Small intestine (tissue), 7 donors: Measurements from ENCODE around the gene ARHGEF3. TPM values are rescaled to one million over a fixed set of nuclear protein-coding genes. Genes with fewer than 3 reads are reported as not detected.

ENCODE experiments used
- DNase-seq, 2 donors: peaks; one replicate each; pipeline versions ENCODE4 v3.0.0 to v3.0.0-alpha.2; 2013
- FAIRE-seq: peaks from 2 replicates; lab custom pipeline; 2012; peaks lifted over from hg19 to GRCh38; lab: Jason Lieb, UNC
- H3K27ac ChIP-seq, 3 donors: one replicate each; pipeline ENCODE4 v1.5.1; 2013; ENCODE audit warnings: low read length in 2 of 3, mild to moderate bottlenecking in 2 of 3, control low read depth in 1 of 3, inconsistent platforms in 1 of 3, low read depth in 1 of 3, moderate library complexity in 1 of 3
- H3K27me3 ChIP-seq, 3 donors: one replicate each; pipeline ENCODE4 v1.6.1; 2013; ENCODE audit warnings: low read length in 3 of 3, inconsistent platforms in 1 of 3; ENCODE audit not compliant: control insufficient read depth in 3 of 3, insufficient read depth in 3 of 3
- H3K36me3 ChIP-seq, 3 donors: one replicate each; pipeline ENCODE4 v1.6.1; 2013; ENCODE audit warnings: low read length in 3 of 3, inconsistent platforms in 1 of 3, low read depth in 1 of 3, mild to moderate bottlenecking in 1 of 3, moderate library complexity in 1 of 3; ENCODE audit not compliant: control insufficient read depth in 3 of 3, insufficient read depth in 2 of 3
- H3K4me1 ChIP-seq, 3 donors: one replicate each; pipeline ENCODE4 v1.6.1; 2013; ENCODE audit warnings: low read length in 2 of 3, inconsistent platforms in 1 of 3, low read depth in 1 of 3, mild to moderate bottlenecking in 1 of 3, moderate library complexity in 1 of 3; ENCODE audit not compliant: control insufficient read depth in 3 of 3, insufficient read depth in 2 of 3
- H3K4me3 ChIP-seq, 3 donors: one replicate each; pipeline ENCODE4 v1.5.1; 2013; ENCODE audit warnings: low read length in 3 of 3, control low read depth in 1 of 3, inconsistent platforms in 1 of 3, low read depth in 1 of 3, mild to moderate bottlenecking in 1 of 3, moderate library complexity in 1 of 3
- H3K9me3 ChIP-seq, 2 donors: one replicate each; pipeline ENCODE4 v1.6.1; 2013; ENCODE audit warnings: low read depth in 1 of 2, low read length in 1 of 2; ENCODE audit not compliant: control insufficient read depth in 2 of 2, insufficient read depth in 1 of 2
- WGBS, 3 donors: extraction: QIAGEN DNeasy Blood & Tissue Kit; methylation state at CpG; one replicate each; pipeline ENCODE4 v1.1.7; 2013; 5-methylcytosine and 5-hydroxymethylcytosine counted together
- polyA plus RNA-seq, 4 donors: library from polyadenylated mRNA; stranded (reverse) in 3 of 4; unstranded in 1 of 4; fragments of 200-250 nt in 3 of 4; fragments of 120-200 nt in 1 of 4; gene quantifications; one replicate each; pipeline versions ENCODE4 v1.2.1 to v1.2.3, GENCODE V29; 2013
- donor health status: healthy with polysubstance abuse.
- donor health status: control.
- donor health status: control.
- donor health status: Bipolar disorder and iron deficiency.
- donor health status: healthy.

ARHGEF3 gene
- polyA plus RNA-seq, 4 donors: 1.6 to 9.0 (median 4.6) TPM

DNA sequence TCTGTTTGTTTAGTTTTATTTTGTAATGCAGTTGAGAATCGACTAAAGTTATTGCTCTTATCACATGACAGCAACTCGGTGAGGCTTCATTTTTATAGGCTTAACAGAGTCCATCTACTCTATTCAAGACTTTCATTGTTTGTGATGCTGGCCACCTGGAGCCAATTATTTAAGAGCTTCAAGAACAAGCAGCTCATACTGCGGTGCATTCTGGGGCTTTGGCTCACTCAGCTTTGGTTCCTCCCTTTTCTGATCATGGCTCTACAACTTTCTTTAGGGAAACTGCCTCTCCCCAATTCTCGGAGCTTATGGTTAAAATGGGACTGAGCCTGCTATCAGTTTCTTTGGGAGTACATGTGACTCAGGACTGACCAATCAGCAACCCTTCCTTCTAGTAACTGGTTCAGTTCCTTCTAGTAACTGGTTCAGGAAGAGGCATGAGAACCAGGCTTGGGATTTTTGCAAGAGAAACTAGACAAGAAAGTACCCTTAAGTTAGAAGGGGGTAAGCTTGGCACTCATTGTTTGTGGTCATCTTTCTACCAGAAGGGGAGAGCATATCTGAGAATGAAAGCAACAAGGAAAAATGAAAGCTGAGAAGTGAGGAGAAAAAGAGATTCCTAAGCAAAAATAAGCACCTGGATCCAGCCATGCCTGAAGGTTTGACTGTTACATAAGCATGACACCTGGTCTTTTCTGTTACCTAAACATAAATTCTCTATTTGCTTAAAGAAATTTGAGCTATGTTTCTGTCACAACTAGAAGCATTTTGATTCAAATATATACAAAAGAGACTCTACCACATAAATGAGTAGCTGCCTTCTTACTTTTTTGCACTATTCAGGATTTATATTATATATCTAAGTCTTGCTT lies 24.1 kb upstream of the ARHGEF3 start:
- 23 to 43% (median 40%) methylated on average over 4 of the region's 4 CpGs for WGBS, 3 donors
- Histone ChIP-seq H3K36me3 (no peaks in the 10 kb centered on the region), H3K4me3 (no peak overlapping the region), H3K9me3 (no peaks in the 10 kb centered on the region), H3K27ac (no peak overlapping the region), H3K27me3 (peaks cover 0 to 2% (median 0%) of the 10 kb centered on the region in 3 donors), H3K4me1 (no peaks in the 10 kb centered on the region)
- no peak for FAIRE-seq
- DNase-seq: no peak

DNA sequence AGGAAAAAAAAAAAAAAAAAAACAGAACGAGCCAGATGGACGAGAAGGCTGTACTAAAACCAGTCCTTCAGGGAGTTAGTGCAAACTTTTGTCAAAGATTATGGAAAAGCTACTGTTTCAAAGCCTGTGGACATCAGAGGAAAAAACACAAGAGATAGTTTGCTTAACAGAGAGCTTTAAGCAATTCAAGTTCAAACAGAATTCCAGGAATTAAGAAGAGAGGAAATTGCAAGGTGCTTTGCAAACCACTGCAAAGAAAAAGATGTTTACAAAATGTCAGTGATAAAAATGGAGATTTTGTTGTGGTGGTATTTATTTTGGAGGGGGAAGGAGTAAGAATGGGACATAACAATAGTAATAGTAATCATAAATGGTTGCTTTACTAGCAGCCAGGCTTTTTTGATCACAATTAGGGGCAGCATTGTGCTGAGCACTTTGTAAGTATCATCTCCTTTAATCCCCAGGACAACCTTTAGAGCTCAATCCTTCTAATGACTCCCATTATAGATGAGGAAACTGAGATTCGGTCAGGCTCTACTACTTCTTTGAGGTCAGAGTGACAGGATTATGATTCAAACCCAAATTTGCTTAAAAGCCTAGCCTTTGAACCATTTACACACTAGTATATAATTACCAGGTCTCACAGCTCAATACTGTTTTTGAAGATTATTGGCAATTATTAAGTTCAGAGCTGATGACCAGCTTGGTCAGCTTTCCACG lies 22.4 kb upstream of the ARHGEF3 start:
- Histone ChIP-seq H3K9me3 (no peaks in the 10 kb centered on the region), H3K4me3 (no peak overlapping the region), H3K27me3 (peaks cover 0 to 2% (median 0%) of the 10 kb centered on the region in 3 donors), H3K4me1 (no peaks in the 10 kb centered on the region), H3K27ac (no peak overlapping the region), H3K36me3 (no peaks in the 10 kb centered on the region)
- DNase-seq (no peak), FAIRE-seq (no peak)
- WGBS, 3 donors: 39 to 51% (median 45%) methylated on average over 4 of the region's 4 CpGs

DNA sequence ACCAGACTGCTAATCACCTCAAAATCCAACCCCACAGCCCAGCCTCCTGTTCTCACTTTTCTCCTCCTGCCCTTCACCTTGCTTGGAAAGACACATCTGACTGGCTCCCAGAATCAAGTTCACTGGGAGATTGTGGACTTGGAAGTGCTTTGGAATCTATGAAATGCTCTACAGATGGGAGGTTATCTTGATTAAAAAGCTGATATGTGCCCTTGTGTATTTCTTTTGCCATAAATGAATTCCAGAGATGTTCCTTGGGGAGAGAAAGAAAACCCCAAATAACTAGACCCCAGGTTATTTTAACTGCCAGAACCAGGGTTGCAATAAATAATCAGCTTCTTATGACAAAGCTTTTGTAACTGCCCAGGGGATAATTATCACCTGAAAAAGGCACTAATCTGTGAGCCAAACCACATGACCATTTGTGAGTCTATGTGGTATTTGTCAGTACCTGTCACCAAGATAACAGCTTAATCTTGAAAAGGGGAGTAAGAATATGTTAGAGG lies 21.7 kb upstream of the ARHGEF3 start:
- DNase-seq: no peak
- FAIRE-seq: no peak
- Histone ChIP-seq H3K27me3 (peaks cover 0 to 2% (median 0%) of the 10 kb centered on the region in 3 donors), H3K27ac (no peak overlapping the region), H3K36me3 (no peaks in the 10 kb centered on the region), H3K9me3 (no peaks in the 10 kb centered on the region), H3K4me3 (no peak overlapping the region), H3K4me1 (no peaks in the 10 kb centered on the region)

- DNase-seq: no peak
- H3K4me1 ChIP-seq: no peaks in the 10 kb centered on the region
- WGBS, 3 donors: 79 to 91% (median 87%) methylated on average over 7 of the region's 7 CpGs
Measured at GRCh38 chr3:56822501-56822900, 20.8 kb upstream of the ARHGEF3 start.

DNA sequence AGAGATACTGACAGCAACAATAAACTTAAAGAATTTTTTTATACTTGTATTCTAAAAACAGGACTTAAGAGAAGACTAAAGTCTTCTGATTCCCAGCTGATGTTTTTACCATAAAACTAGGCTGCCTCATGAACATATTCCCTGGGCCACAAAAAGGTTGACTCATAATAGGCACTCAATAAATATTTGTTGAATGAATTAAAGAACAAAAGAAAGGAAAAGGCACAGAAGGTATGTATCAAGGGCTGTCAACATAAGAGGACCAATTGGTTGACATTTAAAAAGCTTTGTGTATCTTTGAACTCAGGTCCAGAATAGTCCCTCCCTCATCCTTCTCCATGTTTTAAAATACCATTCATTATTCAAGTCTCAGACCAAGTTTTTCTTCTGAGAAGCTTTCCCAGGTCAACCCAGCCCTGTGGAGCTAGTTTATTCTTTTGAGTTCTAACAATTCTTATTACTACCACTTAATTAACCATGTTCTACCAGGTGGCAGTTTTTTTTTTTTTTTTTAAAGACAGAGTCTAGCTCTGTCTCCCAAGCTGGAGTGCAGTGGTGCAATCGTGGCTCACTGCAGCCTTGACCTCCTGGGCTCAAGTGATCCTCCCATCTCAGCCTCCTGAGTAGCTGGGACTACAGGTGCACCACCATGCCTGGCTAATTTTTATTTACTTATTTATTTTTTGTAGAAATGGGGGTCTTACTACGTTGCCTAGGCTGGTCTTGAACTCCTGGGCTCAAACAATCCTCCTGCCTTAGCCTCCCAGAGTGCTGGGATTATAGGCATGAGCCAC lies 17.5 kb upstream of the ARHGEF3 start:
- H3K36me3 ChIP-seq: no peaks in the 10 kb centered on the region
- DNase-seq (no peak), FAIRE-seq (no peak)
- no peaks in the 10 kb centered on the region for H3K27me3 ChIP-seq
- no peak overlapping the region for H3K27ac ChIP-seq
- H3K4me1 ChIP-seq: no peaks in the 10 kb centered on the region
- no peaks in the 10 kb centered on the region for H3K9me3 ChIP-seq
- WGBS, 3 donors: 68 to 83% (median 79%) methylated on average over 2 of the region's 2 CpGs
- no peak overlapping the region for H3K4me3 ChIP-seq

More at GRCh38 chr3:56822501-56822900, 20.8 kb upstream of the ARHGEF3 start:
- Histone ChIP-seq H3K4me3 (no peak overlapping the region), H3K9me3 (no peaks in the 10 kb centered on the region), H3K27ac (no peak overlapping the region), H3K27me3 (peaks cover 0 to 2% (median 0%) of the 10 kb centered on the region in 3 donors), H3K36me3 (no peaks in the 10 kb centered on the region)
- no peak for FAIRE-seq

DNA sequence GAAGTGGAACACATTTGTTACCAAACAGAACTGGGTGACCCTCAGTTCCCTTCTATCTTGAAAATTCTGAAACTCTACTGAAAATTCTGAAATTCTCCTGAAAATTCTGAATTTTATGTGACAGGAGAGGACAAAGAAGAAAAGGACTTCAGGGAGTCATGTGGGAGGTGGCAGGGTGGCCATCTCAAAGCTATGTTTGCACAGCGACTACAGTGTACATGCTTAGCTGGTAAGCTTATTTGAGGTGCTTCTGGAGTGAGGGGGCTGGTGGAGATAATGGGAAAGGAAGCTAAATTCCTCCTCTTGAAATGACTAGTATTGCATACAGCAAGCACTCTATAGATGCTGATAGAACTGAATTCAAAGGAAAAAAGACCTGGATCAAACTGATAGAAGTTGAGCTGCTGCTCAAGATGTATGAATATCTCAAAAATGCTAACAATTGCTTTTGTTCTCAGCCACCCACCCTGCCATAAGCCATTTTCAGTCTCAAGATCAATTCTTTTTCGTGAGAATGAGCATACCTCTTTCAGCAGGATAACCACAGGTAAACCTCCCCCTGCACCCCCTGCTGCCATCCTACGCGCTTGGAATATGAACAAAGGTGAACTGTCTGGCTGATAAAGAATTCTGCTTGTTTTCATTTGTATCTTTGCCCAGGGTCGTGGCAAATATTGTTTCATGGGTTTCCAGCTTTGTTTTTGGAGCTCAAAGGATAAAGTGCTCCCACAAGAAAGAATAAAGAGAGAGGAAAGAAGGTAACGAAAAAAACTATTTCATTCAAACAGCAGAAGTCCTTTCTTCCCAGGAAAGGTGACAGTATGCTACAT lies 16.6 kb upstream of the ARHGEF3 start:
- 45 to 71% (median 48%) methylated on average over 6 of the region's 6 CpGs for WGBS, 3 donors
- no peaks in the 10 kb centered on the region for H3K9me3 ChIP-seq
- no peaks in the 10 kb centered on the region for H3K36me3 ChIP-seq
- no peak for FAIRE-seq
- H3K27me3 ChIP-seq: no peaks in the 10 kb centered on the region
- H3K4me3 ChIP-seq: no peak overlapping the region
- H3K27ac ChIP-seq: no peak overlapping the region
- DNase-seq: no peak
- H3K4me1 ChIP-seq: peaks cover 0 to 2% (median 0%) of the 10 kb centered on the region in 3 donors

GRCh38 chr3:56817646-56818045 lies 15.9 kb upstream of the ARHGEF3 start:
- H3K36me3 ChIP-seq: no peaks in the 10 kb centered on the region
- H3K27ac ChIP-seq: no peak overlapping the region
- WGBS, 3 donors: 74 to 82% (median 78%) methylated on average over 4 of the region's 4 CpGs
- no peak overlapping the region for H3K4me3 ChIP-seq
- no peak for DNase-seq
- H3K9me3 ChIP-seq: no peaks in the 10 kb centered on the region
- peaks cover 0 to under 1% (median 0%) of the 10 kb centered on the region in 3 donors for H3K27me3 ChIP-seq
- FAIRE-seq: no peak
- peaks cover 0 to 8% (median 0%) of the 10 kb centered on the region in 3 donors for H3K4me1 ChIP-seq
